ENCODE measurements around the gene LIMD2. TPM values are rescaled to one million over a fixed set of nuclear protein-coding genes. Genes with fewer than 3 reads are reported as not detected.

The LIMD2 gene
- total RNA-seq, 1 donor from 2014 or later, result 54.8 TPM

DNA sequence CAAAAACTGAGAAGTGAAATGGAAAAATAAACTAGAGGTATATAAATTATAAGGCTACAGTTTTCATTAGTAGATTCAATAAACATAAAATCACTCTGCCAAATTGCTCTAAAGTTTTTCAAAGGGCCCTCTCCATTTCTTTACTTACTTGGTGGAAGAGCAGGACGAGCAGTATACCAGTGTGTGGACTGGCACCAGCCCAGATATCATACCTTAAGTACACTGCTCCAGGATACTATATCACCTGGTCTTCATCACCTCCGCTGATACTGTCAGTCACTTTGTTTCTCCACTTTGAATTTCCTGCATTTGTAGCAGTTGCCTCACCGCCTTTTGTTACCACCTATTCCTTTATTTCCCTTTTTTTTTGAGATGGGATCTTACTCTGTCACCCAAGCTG, 40.1 kb downstream of the LIMD2 start:
- no peak overlapping the region for H3K4me3 ChIP-seq (ENCODE audit: insufficient read depth, low read depth, low read length)
- peaks cover 4% of the 10 kb centered on the region for H3K4me1 Mint-ChIP-seq (ENCODE audit: low read depth, unreplicated experiment)
- no peak overlapping the region for H3K4me3 Mint-ChIP-seq (ENCODE audit: unreplicated experiment)
- TF ChIP-seq EZH2 (IDR thresholded peaks at IDR 0.05; ENCODE audit: insufficient read depth, low read length), result no peak
- TF ChIP-seq CTCF (IDR thresholded peaks at IDR 0.05; ENCODE audit: insufficient read depth, low read depth, low read length), result no peak
- H3K4me1 ChIP-seq (ENCODE audit: insufficient read depth, low read length), result no peaks in the 10 kb centered on the region
- H4K20me1 ChIP-seq (ENCODE audit: insufficient read depth, low read length), result no peaks in the 10 kb centered on the region
- H3K9ac ChIP-seq (ENCODE audit: low read length), result no peak overlapping the region
- FAIRE-seq (no peak), DNase-seq (ENCODE audit: low read depth) (no peak)
- H3K36me3 ChIP-seq (ENCODE audit: insufficient read depth, low read length), result peaks cover 6% of the 10 kb centered on the region
- H3K9me3 Mint-ChIP-seq (ENCODE audit: unreplicated experiment), result no peaks in the 10 kb centered on the region
- no peak overlapping the region for H2AFZ ChIP-seq (ENCODE audit: low read depth, low read length)
- H3K79me2 ChIP-seq (ENCODE audit: insufficient read depth, low read length), result no peaks in the 10 kb centered on the region
- no peak overlapping the region for H3K27ac ChIP-seq (ENCODE audit: low read depth, low read length)
- H3K36me3 Mint-ChIP-seq (ENCODE audit: low read depth, unreplicated experiment), result peaks cover 14% of the 10 kb centered on the region
- no peaks in the 10 kb centered on the region for H3K27me3 ChIP-seq (ENCODE audit: insufficient read depth, low read length)
- no peak overlapping the region for H3K4me2 ChIP-seq (ENCODE audit: low read length)
- no peak overlapping the region for H3K27ac Mint-ChIP-seq (ENCODE audit: unreplicated experiment)
- H3K9me3 ChIP-seq (ENCODE audit: insufficient read depth, low read depth, low read length), result no peaks in the 10 kb centered on the region
- H3K27me3 Mint-ChIP-seq (ENCODE audit: low read depth, unreplicated experiment), result no peaks in the 10 kb centered on the region

GRCh38 chr17:63658366-63658765, 41.6 kb downstream of the LIMD2 start:
- Mint-ChIP-seq H3K36me3 (ENCODE audit: low read depth, unreplicated experiment) (peaks cover 11% of the 10 kb centered on the region), H3K4me3 (ENCODE audit: unreplicated experiment) (no peak overlapping the region), H3K4me1 (ENCODE audit: low read depth, unreplicated experiment) (peaks cover 4% of the 10 kb centered on the region), H3K27me3 (ENCODE audit: low read depth, unreplicated experiment) (no peaks in the 10 kb centered on the region), H3K27ac (ENCODE audit: unreplicated experiment) (no peak overlapping the region), H3K9me3 (ENCODE audit: unreplicated experiment) (no peaks in the 10 kb centered on the region)
- H3K36me3 ChIP-seq (ENCODE audit: insufficient read depth, low read length), result peaks cover 5% of the 10 kb centered on the region
- FAIRE-seq (no peak), DNase-seq (ENCODE audit: low read depth) (peak; percentile 2)
- no peaks in the 10 kb centered on the region for H3K9me3 ChIP-seq (ENCODE audit: insufficient read depth, low read depth, low read length)
- no peaks in the 10 kb centered on the region for H3K27me3 ChIP-seq (ENCODE audit: insufficient read depth, low read length)
- no peak overlapping the region for H3K4me3 ChIP-seq (ENCODE audit: insufficient read depth, low read depth, low read length)
- H3K4me1 ChIP-seq (ENCODE audit: insufficient read depth, low read length), result no peaks in the 10 kb centered on the region
- H3K79me2 ChIP-seq (ENCODE audit: insufficient read depth, low read length), result no peaks in the 10 kb centered on the region
- no peak overlapping the region for H2AFZ ChIP-seq (ENCODE audit: low read depth, low read length)
- H3K4me2 ChIP-seq (ENCODE audit: low read length), result no peak overlapping the region
- H4K20me1 ChIP-seq (ENCODE audit: insufficient read depth, low read length), result no peaks in the 10 kb centered on the region
- H3K9ac ChIP-seq (ENCODE audit: low read length), result no peak overlapping the region
- no peak overlapping the region for H3K27ac ChIP-seq (ENCODE audit: low read depth, low read length)
- TF ChIP-seq CTCF (IDR thresholded peaks at IDR 0.05; ENCODE audit: insufficient read depth, low read depth, low read length) (no peak), EZH2 (IDR thresholded peaks at IDR 0.05; ENCODE audit: insufficient read depth, low read length) (no peak)

GRCh38 chr17:63657786-63658185, 42.1 kb downstream of the LIMD2 start:
- Histone ChIP-seq H2AFZ (ENCODE audit: low read depth, low read length) (no peak overlapping the region), H3K4me2 (ENCODE audit: low read length) (no peak overlapping the region), H3K9ac (ENCODE audit: low read length) (no peak overlapping the region), H3K4me3 (ENCODE audit: insufficient read depth, low read depth, low read length) (no peak overlapping the region), H3K9me3 (ENCODE audit: insufficient read depth, low read depth, low read length) (no peaks in the 10 kb centered on the region), H4K20me1 (ENCODE audit: insufficient read depth, low read length) (no peaks in the 10 kb centered on the region), H3K27ac (ENCODE audit: low read depth, low read length) (no peak overlapping the region), H3K36me3 (ENCODE audit: insufficient read depth, low read length) (peaks cover 8% of the 10 kb centered on the region), H3K79me2 (ENCODE audit: insufficient read depth, low read length) (no peaks in the 10 kb centered on the region), H3K27me3 (ENCODE audit: insufficient read depth, low read length) (no peaks in the 10 kb centered on the region), H3K4me1 (ENCODE audit: insufficient read depth, low read length) (no peaks in the 10 kb centered on the region)
- no peak for FAIRE-seq
- Mint-ChIP-seq H3K36me3 (ENCODE audit: low read depth, unreplicated experiment) (peaks cover 14% of the 10 kb centered on the region), H3K27ac (ENCODE audit: unreplicated experiment) (no peak overlapping the region), H3K9me3 (ENCODE audit: unreplicated experiment) (no peaks in the 10 kb centered on the region), H3K27me3 (ENCODE audit: low read depth, unreplicated experiment) (no peaks in the 10 kb centered on the region), H3K4me1 (ENCODE audit: low read depth, unreplicated experiment) (peaks cover 4% of the 10 kb centered on the region), H3K4me3 (ENCODE audit: unreplicated experiment) (no peak overlapping the region)
- no peak for TF ChIP-seq CTCF (IDR thresholded peaks at IDR 0.05; ENCODE audit: insufficient read depth, low read depth, low read length)
- no peak for TF ChIP-seq EZH2 (IDR thresholded peaks at IDR 0.05; ENCODE audit: insufficient read depth, low read length)
- DNase-seq (ENCODE audit: low read depth), result no peak

Data from astrocyte (in vitro differentiated cells and primary cell).